Stomach (tissue), 9 donors: Measurements from ENCODE around the gene ACD. TPM values are rescaled to one million over a fixed set of nuclear protein-coding genes. Genes with fewer than 3 reads are reported as not detected.

Source experiments
- DNase-seq, 2 donors: peaks; one replicate each; pipeline versions ENCODE4 v3.0.0 to v3.0.0-alpha.2; 2013 to 2019
- H3K27ac ChIP-seq, 5 donors: fragments of 200-600 bp in 4 of 5; sonication (generic) in 4 of 5; one replicate each; pipeline ENCODE4 v1.5.1; 2013 to 2019; ENCODE audit warnings: mild to moderate bottlenecking in 1 of 5, moderate library complexity in 1 of 5
- H3K27me3 ChIP-seq, 3 donors: fragments of 200-600 bp; sonication (generic); one replicate each; pipeline ENCODE4 v1.5.1; 2017 to 2019; ENCODE audit warnings: mixed run types in 1 of 3
- H3K36me3 ChIP-seq, 4 donors: fragments of 200-600 bp; sonication (generic); 1 replicate in 3 of 4; 2 replicates in 1 of 4; pipeline ENCODE4 v1.5.1; 2016 to 2019
- H3K4me1 ChIP-seq, 4 donors: fragments of 200-600 bp; sonication (generic); one replicate each; pipeline ENCODE4 v1.5.1; 2016 to 2019
- H3K4me3 ChIP-seq, 4 donors: fragments of 200-600 bp; sonication (generic) in 3 of 4; one replicate each; pipeline ENCODE4 v1.5.1; 2016 to 2019; ENCODE audit warnings: mild to moderate bottlenecking in 1 of 4
- H3K9me3 ChIP-seq, 4 donors: fragments of 200-600 bp; sonication (generic); one replicate each; pipeline ENCODE4 v1.5.1; 2016 to 2019
- EP300 ChIP-seq: sonication (generic); formaldehyde crosslinking; IDR thresholded peaks from one replicate; pipeline ENCODE4 v1.6.1; 2017; ENCODE audit warnings: antibody characterized with exemption
- POLR2A ChIP-seq, 4 donors: fragments of 450-650 bp; IDR thresholded peaks; one replicate each; pipeline ENCODE4 v1.6.1; 2016; ENCODE audit warnings: antibody characterized with exemption in 4 of 4, control low read depth in 2 of 4, mild to moderate bottlenecking in 1 of 4, moderate library complexity in 1 of 4
- POLR2AphosphoS5 ChIP-seq, 3 donors: sonication (generic); formaldehyde crosslinking; IDR thresholded peaks; one replicate each; pipeline ENCODE4 v1.6.1; 2016; ENCODE audit warnings: antibody characterized with exemption in 3 of 3
- WGBS, 5 donors: extraction: QIAGEN DNeasy Blood & Tissue Kit in 3 of 5; methylation state at CpG; one replicate each; pipeline versions ENCODE4 v1.1.5 to v1.1.7; 2013 to 2018; 5-methylcytosine and 5-hydroxymethylcytosine counted together
- intact Hi-C: fragments of 100-400 bp; cut with DNase I; formaldehyde crosslinking; loops from one replicate; pipeline ENCODE4 v1.15.1; 2023; ENCODE audit warnings: low total_unique reads
- polyA plus RNA-seq, 3 donors: library from polyadenylated mRNA; stranded (reverse); fragments of 200-250 nt; gene quantifications; one replicate each; pipeline ENCODE4 v1.2.3, GENCODE V29; 2013
- total RNA-seq, 5 donors: library from RNA; depleted of rRNA; stranded (reverse); fragments of >200 nt; gene quantifications; one replicate each; pipeline versions ENCODE4 v1.1.0 to v1.2.3, GENCODE V29; 2014 to 2016
- TF ChIP-seq, protein P1 (sequence below), 7 experiments: fragments of 450-650 bp in 4 of 7; fragments of 200-600 bp in 3 of 7; sonication (generic) in 3 of 7; IDR thresholded peaks; one replicate each; pipeline ENCODE4 v1.5.1; 2016 to 2019; ENCODE audit warnings: antibody characterized with exemption in 7 of 7, control low read depth in 2 of 7, mild to moderate bottlenecking in 1 of 7
- donor health status: healthy with polysubstance abuse.
- donor health status: Bipolar disorder and iron deficiency.
- donor health status: healthy.

Gene ACD
- total and polyA plus RNA-seq, 8 donors: 0.87 to 30.3 (median 11.4) TPM

DNA sequence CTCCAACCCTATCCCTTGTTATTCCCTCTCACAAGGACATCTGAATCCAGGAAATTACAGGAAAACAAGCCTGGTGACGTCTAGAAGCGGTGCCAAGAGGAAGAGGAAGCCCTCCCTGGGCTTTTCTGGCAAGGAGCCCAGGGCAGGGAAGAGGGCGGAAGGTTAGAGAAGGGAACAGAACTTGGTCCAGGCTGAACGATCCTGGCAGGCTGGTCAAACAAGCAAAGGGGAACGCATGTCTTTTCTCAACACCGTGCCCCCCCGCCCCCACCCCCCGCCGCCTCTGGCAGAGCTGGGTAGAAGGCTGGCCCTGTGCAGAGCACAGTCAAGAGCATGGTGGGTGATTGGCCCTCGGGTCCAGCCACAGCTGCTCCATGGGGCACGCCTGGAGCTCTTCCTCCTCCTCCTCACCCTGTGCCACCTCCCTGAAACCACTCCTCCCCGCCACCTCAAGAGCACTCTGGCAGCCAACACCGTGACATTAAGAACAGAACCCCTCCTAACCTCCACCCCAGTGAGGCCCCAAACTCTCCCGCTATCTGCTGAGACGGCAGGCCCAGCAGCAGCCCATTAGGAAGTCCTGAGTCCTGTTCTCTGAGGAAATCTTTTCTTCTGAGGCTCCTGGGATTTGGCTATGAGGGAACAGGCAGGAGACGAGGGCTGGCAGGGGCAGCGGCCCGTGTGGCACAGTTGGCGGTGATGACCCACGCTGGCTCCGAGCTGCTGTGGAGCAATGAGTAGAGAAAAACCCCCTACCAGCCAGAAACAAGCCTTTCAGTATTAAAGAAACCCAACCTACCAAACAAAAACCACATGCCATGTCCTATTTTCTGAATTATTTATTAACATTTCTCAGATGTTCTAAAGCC is 13.9 kb upstream of the ACD start:
- H3K9me3 ChIP-seq: no peaks in the 10 kb centered on the region
- intact Hi-C loops: no loop called here
- peak; percentile 77 for DNase-seq
- TF ChIP-seq EP300 (no peak), POLR2AphosphoS5 (IDR thresholded peaks at IDR 0.05) (peak in 2 of 3 donors; percentile 41 to 69)
- TF ChIP-seq, protein P1, sequence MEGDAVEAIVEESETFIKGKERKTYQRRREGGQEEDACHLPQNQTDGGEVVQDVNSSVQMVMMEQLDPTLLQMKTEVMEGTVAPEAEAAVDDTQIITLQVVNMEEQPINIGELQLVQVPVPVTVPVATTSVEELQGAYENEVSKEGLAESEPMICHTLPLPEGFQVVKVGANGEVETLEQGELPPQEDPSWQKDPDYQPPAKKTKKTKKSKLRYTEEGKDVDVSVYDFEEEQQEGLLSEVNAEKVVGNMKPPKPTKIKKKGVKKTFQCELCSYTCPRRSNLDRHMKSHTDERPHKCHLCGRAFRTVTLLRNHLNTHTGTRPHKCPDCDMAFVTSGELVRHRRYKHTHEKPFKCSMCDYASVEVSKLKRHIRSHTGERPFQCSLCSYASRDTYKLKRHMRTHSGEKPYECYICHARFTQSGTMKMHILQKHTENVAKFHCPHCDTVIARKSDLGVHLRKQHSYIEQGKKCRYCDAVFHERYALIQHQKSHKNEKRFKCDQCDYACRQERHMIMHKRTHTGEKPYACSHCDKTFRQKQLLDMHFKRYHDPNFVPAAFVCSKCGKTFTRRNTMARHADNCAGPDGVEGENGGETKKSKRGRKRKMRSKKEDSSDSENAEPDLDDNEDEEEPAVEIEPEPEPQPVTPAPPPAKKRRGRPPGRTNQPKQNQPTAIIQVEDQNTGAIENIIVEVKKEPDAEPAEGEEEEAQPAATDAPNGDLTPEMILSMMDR (IDR thresholded peaks at IDR 0.05): no peak
- H3K36me3 ChIP-seq: peaks cover 0 to 14% (median 7%) of the 10 kb centered on the region in 4 donors
- no peak overlapping the region for H3K4me3 ChIP-seq
- H3K27me3 ChIP-seq: no peaks in the 10 kb centered on the region
- peaks cover 21 to 38% (median 30%) of the 10 kb centered on the region in 4 donors for H3K4me1 ChIP-seq
- peak overlapping the region; percentile 5 to 86 (median 76) for H3K27ac ChIP-seq
- 31 to 51% (median 37%) methylated on average over 21 of the region's 21 CpGs for WGBS, 5 donors

DNA sequence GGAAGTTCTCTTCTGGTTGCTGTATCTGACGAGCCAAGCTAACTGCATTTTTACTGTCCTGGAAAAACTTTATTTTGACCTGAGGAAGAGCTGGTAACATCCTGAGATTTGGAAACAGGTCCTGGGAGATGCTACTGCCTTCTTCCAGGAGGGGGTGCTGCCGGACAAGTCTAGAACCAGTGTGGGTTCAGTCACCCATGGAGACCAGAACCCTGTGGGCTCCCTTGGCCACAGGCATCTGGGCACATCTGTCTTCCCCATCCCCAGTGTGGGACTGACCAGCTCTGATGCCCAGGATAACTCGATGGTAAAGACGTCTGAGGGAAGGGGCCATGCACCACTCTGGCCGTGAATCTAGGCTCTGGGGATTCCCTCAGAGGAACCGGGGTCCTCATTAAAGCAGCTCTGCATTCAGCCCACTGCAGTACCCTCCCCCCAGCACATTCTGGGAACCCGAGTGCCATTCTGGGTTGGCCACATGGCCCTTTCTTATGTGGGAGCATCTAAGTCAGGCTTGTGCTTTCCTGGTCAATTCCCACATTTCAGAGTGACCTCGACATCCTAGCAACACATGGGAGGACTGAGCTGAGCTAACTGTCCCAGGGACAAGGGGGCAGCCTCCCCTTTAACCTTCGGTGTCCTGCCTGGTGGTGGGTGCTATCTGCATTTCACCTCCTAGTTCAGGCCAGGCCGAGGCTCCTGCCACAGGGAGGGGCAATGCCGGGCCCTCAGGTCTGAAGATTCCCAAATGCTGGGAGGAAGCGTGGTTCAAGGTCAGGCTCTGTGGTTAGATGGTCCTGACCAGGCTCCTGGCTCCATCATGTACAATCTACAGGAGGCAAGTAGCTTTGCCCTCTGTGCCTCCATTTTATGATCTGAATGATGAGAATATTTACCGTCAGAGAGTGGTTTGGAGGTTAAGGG is 12.9 kb upstream of the ACD start:
- H3K27me3 ChIP-seq: no peaks in the 10 kb centered on the region
- intact Hi-C loops: no loop called here
- H3K9me3 ChIP-seq: no peaks in the 10 kb centered on the region
- peak overlapping the region; percentile 5 to 86 (median 76) for H3K27ac ChIP-seq
- peaks cover 25 to 43% (median 34%) of the 10 kb centered on the region in 4 donors for H3K4me1 ChIP-seq
- DNase-seq: peak; percentile 75 to 83
- H3K36me3 ChIP-seq: peaks cover 0 to 14% (median 7%) of the 10 kb centered on the region in 4 donors
- TF ChIP-seq EP300: no peak
- TF ChIP-seq POLR2AphosphoS5 (IDR thresholded peaks at IDR 0.05): peak in 1 of 3 donors; percentile 4
- TF ChIP-seq, protein P1 (IDR thresholded peaks at IDR 0.05): peak in 5 of 7 experiments; percentile 39 to 78 (median 62)
- WGBS, 5 donors: 40 to 55% (median 47%) methylated on average over 9 to 13 of the region's 13 CpGs
- no peak overlapping the region for H3K4me3 ChIP-seq

DNA sequence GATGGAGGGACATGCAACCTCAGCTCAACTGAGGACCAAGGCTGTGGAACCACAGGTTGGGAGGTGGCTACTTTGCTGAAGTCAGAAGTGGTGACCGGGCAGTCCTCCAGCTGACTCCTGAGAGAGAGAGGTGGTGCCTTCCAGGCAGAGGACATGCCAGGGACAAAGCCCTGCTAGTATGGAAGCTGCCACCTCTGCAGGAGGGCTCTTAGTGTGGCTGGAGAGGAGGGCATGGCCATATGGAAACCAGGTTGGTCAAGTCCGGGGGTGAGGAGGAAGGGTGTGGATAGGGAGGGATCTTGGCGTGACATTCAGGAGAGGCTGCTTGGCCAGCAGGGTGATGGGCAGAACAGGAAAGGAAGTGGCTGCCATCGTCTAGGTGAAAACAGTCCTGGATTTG is 12.2 kb upstream of the ACD start:
- intact Hi-C loops: no loop called here
- no peaks in the 10 kb centered on the region for H3K9me3 ChIP-seq
- DNase-seq: no peak
- H3K36me3 ChIP-seq: peaks cover 0 to 14% (median 7%) of the 10 kb centered on the region in 4 donors
- H3K27ac ChIP-seq: peak overlapping the region in 2 of 5 donors; percentile 76 to 78
- H3K27me3 ChIP-seq: no peaks in the 10 kb centered on the region
- TF ChIP-seq, protein P1 (IDR thresholded peaks at IDR 0.05): no peak
- TF ChIP-seq EP300 (no peak), POLR2AphosphoS5 (IDR thresholded peaks at IDR 0.05) (no peak), POLR2A (IDR thresholded peaks at IDR 0.05) (no peak)
- H3K4me3 ChIP-seq: no peak overlapping the region
- WGBS, 5 donors: 21 to 46% (median 33%) methylated on average over 4 of the region's 4 CpGs
- H3K4me1 ChIP-seq: peaks cover 32 to 50% (median 41%) of the 10 kb centered on the region in 4 donors

DNA sequence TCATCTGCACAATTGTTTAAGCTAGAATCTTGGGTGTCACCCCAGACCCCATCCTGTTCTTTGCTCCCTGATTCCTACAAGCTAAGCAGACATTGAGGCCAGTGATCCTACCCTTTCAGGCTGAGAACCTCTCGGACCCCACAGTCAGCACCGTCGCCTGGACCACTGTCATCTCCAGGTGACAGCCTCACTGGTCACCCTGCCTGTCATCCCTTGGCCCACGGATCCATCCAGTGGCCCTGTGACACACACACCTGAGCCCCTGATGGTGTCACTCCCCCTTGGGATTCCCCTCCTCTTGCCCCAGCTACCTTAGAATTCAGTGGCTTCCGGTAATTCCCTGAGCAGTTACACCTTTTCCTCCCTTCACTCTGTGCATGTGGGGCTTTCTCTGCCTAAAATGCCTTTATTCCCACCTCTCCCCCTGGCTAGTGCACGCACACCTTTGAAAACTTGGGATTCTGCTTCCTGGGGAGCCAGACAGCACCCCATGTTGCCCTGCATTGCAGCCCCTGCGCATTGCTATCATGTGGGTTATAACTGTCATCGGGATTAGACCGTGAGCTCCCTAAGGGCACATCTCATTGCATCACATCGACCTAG is 9.5 kb upstream of the ACD start:
- no peaks in the 10 kb centered on the region for H3K9me3 ChIP-seq
- no peaks in the 10 kb centered on the region for H3K27me3 ChIP-seq
- 89 to 92% (median 91%) methylated on average over 10 of the region's 10 CpGs for WGBS, 5 donors
- TF ChIP-seq EP300 (no peak), POLR2AphosphoS5 (IDR thresholded peaks at IDR 0.05) (no peak), POLR2A (IDR thresholded peaks at IDR 0.05) (no peak)
- TF ChIP-seq, protein P1 (IDR thresholded peaks at IDR 0.05): no peak
- peak in 1 of 2 donors; percentile 3 for DNase-seq
- intact Hi-C loops: no loop called here
- H3K4me3 ChIP-seq: no peak overlapping the region
- peaks cover 42 to 62% (median 58%) of the 10 kb centered on the region in 4 donors for H3K4me1 ChIP-seq
- H3K36me3 ChIP-seq: peaks cover 0 to 5% (median 0%) of the 10 kb centered on the region in 4 donors
- H3K27ac ChIP-seq: no peak overlapping the region
